Activated CD4-positive, alpha-beta T cell treated with anti-CD3 and anti-CD28 coated beads, Interleukin-2, Interleukin-6, amounts not matched to agents 100 ng/mL and 50 ng/mL, durations not matched to agents 16 hours and 8 hours (primary cell): ENCODE measurements around the gene FUT2.
A peak's percentile ranks its signal among the peaks of the same experiment; 100 is the strongest.
"Not testable (repeated sequence)": the region's sequence is repeated elsewhere in the genome, so short reads cannot be mapped to it uniquely, and the experiment has no call there.

Experiments used
- DNase-seq: peaks from one replicate; pipeline ENCODE4 v3.0.0-alpha.2; 2020

The FUT2 gene

GRCh38 chr19:48695743-48696352, at the start of gene FUT2:
TSS of gene FUT2 (plus strand) at chr19:48695971. CDS start at chr19:48702957, 6,986 bp downstream.
- DNase-seq, result no peak

DNA sequence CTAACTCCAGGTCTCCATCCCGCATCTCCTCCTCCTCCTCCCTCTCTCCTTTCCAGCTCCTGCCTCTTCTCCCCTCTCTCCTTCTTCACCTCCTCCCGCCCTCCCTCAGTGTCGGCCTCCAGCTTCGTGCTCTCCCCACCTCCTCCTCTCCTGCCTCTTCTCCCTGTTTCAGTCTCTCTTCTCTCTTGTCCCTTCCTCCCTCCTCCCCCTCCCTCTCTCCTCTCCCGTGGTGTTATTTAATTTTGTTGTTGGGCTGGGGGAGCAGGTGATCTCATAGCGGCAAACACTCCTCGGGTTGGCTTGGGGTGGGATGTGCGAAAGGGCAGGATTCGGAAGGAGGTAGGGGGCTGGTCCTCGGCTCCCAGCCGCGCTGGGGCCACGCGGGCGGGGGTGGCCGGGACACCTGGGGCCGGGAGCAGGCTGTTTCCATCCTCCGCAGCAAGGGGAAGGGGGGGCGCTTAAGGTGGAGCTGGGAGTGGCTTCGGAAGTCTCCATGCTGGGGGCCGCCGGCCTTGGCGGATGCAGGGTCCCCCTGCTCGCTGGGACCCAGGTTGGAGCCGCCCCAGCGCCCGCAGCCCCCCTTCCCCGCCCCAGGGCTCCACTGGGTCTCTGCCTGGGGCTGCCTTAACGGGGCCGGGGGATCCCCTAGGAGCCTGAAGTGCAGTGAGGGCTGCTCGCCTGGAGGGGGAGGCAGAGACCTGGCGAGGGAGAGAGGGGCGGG, 49.6 kb upstream of the FUT2 start, which contains the start of gene CA11:
Gene CA11 (minus strand): TSS at position 187 of the 721 bp plus-strand sequence. CDS start 555 bp downstream, outside the sequence.
- peak; percentile 95 for DNase-seq

DNA sequence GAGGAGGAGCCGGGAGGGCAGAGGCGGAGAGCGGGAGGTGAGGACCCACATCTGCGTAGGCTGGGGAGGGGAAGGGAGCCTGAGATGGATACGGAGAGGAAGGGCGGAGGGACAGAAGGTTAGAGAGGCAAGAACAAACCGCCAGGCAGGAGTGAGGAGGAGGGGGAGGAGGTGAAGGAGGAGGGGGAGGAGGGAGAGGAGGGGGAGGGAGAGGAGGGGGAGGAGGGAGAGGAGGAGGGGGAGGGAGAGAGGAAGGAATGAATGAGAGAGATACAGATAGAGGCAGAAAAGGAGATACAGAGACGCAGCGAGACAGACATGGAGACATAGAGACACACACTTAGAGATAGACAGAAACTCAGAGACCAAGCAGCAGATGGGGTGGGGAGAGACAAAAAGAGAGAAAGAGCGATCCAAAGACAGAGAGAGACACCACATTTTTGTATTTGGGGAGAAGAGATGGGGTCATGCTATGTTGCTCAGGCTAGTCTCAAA, 49.0 kb upstream of the FUT2 start:
- DNase-seq, result no peak

- no peak for DNase-seq
Measured at GRCh38 chr19:48648134-48648533, 47.6 kb upstream of the FUT2 start.

DNA sequence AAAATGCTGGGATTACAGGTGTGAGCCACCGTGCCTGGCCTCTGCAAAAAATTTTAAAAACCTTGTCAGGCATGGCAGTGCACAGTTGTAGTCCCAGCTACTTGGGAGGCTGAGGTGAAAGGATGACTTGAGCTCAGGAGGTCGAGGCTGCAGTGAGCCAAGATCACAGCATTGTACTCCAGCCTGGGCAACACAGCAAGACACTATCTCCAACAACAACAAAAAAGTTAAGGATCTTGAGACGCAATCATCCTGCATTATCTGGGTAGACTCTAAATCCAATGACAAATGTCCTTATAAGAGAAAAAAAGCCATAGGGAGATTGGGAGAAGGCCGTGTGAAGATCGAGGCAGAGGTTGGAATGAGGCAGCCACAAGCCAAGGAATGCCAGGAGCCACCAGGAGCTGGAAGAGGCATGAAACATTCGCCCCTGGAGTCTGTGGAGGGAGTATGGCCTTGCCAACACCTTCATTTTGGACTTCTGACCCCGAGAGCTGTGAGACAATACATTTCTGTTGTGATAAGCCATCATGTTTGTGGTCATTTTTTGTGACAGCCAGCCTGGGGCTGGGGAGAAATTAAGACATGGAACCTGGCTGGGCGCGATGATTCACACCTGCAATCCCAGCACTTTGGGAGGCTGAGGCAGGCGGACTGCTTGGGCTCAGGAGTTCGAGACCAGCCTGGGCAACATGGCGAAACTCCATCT, 44.6 kb upstream of the FUT2 start:
- no peak for DNase-seq

GRCh38 chr19:48651683-48652048, 44.1 kb upstream of the FUT2 start:
- DNase-seq, result no peak

DNA sequence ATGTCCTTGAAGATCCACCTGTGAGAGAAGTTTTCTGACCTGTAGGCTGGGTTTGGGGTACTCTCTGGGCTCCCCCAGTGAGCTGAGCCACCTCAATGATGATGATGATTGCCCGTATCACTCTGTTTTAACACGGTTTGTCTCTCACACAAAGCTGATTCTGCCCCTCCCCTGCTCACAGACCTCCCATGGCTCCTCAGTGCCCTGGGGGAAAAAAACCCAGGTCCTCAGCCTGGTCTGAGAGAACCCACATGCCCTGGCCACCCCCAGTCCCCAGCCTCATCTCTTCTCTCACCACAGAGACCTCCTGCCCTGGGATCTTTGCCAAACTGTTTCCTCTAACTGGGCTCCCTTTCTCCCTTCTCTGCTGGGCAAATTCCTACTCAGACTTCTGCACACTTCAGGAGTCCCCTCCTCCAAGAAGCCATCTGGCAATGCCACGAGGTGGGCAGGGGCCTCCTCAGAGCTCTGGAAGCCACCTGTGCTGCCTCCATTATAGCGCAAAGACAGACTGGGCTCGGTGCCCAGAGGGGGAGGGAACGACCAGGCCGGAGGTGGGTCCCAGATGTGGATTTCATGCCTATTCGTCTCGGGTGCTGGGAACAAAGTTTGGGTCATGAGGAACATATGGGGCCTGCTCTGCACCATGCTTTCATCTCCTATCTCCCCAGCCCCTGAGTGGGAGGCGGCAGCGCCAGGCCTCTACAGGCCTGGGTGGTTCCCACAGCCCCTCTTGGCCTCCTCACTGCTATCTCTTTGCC, 41.3 kb upstream of the FUT2 start:
- no peak for DNase-seq

GRCh38 chr19:48656840-48657474, 38.8 kb upstream of the FUT2 start:
- DNase-seq, result no peak

- not testable (repeated sequence) for DNase-seq
Measured at GRCh38 chr19:48657828-48658227, 37.9 kb upstream of the FUT2 start.

DNA sequence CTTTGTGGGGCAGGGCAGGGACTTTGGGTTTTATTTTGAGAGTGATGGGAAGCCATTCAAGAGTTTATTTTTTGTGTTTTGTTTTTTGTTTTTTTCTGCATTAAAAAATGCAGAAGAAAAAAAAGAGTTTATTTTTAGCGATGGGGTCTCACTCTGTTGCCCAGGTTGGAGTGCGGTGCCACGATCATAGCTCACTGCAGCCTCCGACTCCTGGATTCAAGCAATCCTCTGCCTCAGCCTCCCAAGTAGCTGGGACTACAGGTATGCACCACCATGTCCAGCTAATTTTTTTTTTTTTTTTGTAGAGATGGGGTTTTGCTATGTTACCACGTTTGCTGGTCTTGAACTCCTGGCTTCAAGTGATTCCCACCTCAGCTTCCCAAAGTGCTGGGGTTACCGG, 37.3 kb upstream of the FUT2 start:
- DNase-seq, result no peak

DNA sequence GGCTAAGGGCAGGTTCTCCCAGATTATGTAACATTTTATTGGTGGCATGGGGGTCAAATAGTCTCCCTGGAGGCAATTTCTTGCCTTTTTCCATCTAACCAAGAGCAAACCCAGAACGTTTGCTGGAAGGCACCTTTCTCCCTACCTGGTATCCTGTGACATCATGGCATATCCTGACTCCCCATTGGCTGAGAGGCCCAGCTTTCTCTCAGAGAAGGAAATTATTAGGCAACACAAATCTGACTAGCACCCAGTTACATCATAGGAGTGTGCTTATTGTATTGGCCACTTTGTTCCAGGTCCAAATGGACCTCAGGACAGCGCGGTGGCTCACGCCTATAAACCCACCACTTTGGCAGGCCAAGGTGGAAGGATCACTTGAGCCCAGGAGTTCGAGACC, 36.0 kb upstream of the FUT2 start:
- DNase-seq, result peak; percentile 18

GRCh38 chr19:48660852-48661710, 34.7 kb upstream of the FUT2 start:
- DNase-seq, result peak; percentile 94

DNA sequence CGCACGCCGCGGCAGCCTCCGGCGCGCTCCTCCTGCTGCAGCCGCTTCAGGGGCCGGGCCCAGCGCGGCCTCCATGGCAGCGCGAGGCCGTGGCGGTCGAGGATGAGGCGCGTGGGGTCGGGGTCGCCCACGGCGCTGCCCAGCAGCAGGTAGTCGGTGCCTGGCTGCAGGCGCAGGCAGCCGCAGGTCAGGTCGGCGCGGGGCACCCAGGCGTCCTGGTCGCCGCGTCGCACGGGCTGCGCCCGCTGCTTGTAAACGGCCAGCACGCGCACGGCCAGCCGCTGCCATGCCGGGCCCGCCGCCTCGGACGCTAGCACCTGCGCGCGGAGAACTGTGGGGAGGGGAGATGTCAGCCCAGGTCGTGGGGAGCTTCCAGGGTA, 34.1 kb upstream of the FUT2 start:
- no peak for DNase-seq

GRCh38 chr19:48663667-48664066, 32.1 kb upstream of the FUT2 start:
- DNase-seq, result no peak

- no peak for DNase-seq
Measured at GRCh38 chr19:48664476-48664875, 31.3 kb upstream of the FUT2 start.

- DNase-seq, result no peak
Measured at GRCh38 chr19:48665786-48666185, 30.0 kb upstream of the FUT2 start.

GRCh38 chr19:48668332-48668731, 27.4 kb upstream of the FUT2 start:
- DNase-seq, result no peak

DNA sequence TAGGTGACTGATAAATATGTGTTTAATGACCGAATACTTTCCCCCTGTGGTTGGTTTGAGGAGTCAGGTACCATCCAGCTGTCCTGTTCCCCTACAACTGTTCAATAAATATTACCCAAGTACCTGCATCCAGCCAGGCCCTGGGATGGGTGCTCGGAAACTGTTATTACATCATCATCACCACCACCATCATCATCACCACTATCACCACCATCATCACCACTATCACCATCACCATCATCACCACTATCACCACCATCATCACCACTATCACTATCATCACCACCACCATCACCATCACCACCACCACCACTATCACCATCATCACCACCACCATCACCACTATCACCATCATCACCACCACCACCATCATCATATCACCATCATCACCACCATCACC, 27.0 kb upstream of the FUT2 start:
- no peak for DNase-seq

DNA sequence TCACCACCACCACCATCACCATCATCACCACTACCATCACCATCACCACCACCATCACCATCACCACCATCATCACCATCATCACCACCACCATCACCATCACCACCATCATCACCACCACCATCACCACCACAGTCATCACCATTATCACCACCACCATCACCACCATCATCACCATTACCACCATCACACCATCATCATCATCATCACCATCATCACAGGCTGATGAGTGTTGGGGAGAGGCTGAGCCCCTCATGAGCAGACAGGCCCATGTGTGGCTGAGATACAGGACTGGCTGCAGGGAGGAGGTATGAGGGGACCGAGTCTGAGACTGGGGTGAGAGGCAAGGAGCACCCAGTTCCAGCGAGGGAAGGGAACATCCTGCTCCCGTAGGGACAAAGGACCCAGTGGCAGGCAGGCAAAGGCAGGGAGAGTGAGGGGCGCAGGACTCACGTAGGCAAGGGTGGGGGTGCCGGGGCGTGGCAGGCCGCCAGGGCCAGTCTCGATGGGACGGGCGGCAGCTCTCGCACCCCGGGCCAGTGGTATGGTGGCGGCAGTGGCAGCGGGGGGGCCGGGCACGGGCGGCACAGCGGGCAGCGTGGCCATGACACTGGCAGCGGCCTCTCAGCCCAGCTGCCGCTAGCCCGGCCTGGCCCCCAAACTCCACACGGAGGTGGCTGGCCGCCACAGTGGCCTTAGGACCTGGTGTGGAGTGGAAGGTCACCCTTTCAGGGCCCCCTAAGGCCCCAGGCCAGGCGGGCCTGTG, 25.7 kb upstream of the FUT2 start:
- no peak for DNase-seq

DNA sequence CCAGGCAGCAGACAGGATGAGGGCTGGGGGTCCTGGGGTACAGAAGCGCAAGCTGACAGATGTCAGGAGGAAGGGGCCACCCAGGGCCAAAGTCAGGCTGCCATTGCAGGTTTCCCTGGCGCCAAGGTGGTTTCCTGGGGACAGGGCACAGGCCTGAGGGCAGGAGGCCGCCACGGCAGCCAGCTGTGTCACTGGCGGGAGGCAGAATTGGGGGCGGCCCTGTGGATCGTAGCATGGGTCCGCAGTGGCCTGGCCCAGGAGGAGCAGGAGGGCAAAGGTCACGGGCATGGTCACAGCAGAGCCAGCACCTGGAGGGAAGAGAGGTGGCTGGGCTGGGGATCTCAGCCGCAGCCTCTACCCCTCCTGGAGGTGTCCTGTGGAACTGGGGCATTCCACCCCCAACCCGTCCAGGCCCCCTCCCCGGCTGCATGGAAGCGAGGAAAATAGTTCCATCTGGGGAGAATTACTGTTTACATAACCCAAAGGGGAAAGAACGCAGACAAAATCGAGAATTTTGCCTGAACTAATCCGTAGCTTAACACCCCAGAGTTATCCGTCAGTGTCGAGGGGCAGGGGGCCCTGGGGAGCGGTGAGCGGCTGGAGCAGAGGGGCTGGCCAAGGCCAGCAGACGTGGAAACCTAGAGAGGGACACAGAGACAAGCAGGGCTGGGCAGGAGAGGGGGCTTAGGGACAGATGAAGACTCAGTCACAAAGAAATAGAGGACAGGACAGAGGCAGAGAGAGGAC, 24.9 kb upstream of the FUT2 start:
- no peak for DNase-seq
